Motor neuron (in vitro differentiated cells): ENCODE measurements around the gene PDE6G. TPM values are rescaled to one million over a fixed set of nuclear protein-coding genes. Genes with fewer than 3 reads are reported as not detected.

Source experiments
- ATAC-seq, 8 experiments: fragments of 200-7000 bp; cut with Tn5 transposase; replicated peaks in 6 of 8; 2 replicates each; pipeline ENCODE4 v1.8.0; 2021; ENCODE audit warnings: mild to moderate bottlenecking in 8 of 8, moderate library complexity in 8 of 8
- H3K27ac ChIP-seq, 2 donors: fragments of 250-450 bp; sonication (Bioruptor Pico); 2 replicates each; pipeline ENCODE4 v1.9.0; 2021; ENCODE audit warnings: antibody characterized with exemption in 2 of 2, mild to moderate bottlenecking in 2 of 2, moderate library complexity in 1 of 2
- H3K4me1 ChIP-seq, 2 donors: fragments of 250-450 bp; sonication (Bioruptor Pico); replicated peaks in 1 of 2; 2 replicates each; pipeline ENCODE4 v1.6.1; 2021; ENCODE audit warnings: antibody characterized with exemption in 2 of 2, mild to moderate bottlenecking in 2 of 2, moderate library complexity in 1 of 2
- H3K4me3 ChIP-seq, 5 donors: fragments of 250-450 bp; sonication (Bioruptor Pico); 2 replicates each; pipeline ENCODE4 v1.9.0; 2021; ENCODE audit warnings: antibody characterized with exemption in 5 of 5, mild to moderate bottlenecking in 5 of 5, moderate library complexity in 4 of 5
- WGBS, 10 experiments: fragments of 450-650 bp; shearing (Covaris generic); methylation state at CpG; one replicate each; pipeline ENCODE4 v1.0.0; 2022; 5-methylcytosine and 5-hydroxymethylcytosine counted together
- in situ Hi-C, 9 experiments: fragments of 400-800 bp; cut with MboI; loops; one replicate each; pipeline ENCODE4 v1.15.0; 2021; ENCODE audit warnings: low sequenced_read_pairs in 9 of 9, low pct_unique_long_range_greater_than_20kb in 2 of 9; ENCODE audit not compliant: unreplicated experiment in 9 of 9
- total RNA-seq, 8 experiments: library from RNA; unstranded; fragments of 300-600 nt; gene quantifications; 2 replicates each; pipeline versions ENCODE4 v1.2.3 to v1.2.4, GENCODE V29; 2022

Gene PDE6G
- total RNA-seq, 8 experiments from 2014 or later: 0.20 to 0.79 (median 0.55) TPM; not detected in 2

DNA sequence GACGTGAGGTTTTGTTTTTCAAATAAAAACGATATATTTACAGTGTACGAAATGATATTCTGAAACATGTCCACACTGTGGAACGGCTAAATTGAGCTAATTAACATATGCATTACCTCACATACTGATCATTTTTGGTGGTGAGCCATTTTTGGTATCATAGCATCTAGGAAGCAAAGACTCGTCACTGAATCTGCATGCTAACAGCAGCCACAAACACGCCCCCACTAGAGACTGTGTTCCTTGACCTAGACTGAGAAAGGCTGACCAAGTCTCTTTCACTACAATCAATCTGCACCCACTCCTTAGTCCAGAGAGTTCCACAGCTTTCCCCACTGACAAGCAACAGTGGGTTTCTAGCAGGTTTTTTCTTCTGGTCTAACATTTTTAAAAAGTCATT is 48.9 kb downstream of the PDE6G start:
- in situ Hi-C loops: no loop called here
- peak in 3 of 8 experiments; percentile 60 to 79 (median 73) for ATAC-seq
- H3K27ac ChIP-seq: no peak overlapping the region

DNA sequence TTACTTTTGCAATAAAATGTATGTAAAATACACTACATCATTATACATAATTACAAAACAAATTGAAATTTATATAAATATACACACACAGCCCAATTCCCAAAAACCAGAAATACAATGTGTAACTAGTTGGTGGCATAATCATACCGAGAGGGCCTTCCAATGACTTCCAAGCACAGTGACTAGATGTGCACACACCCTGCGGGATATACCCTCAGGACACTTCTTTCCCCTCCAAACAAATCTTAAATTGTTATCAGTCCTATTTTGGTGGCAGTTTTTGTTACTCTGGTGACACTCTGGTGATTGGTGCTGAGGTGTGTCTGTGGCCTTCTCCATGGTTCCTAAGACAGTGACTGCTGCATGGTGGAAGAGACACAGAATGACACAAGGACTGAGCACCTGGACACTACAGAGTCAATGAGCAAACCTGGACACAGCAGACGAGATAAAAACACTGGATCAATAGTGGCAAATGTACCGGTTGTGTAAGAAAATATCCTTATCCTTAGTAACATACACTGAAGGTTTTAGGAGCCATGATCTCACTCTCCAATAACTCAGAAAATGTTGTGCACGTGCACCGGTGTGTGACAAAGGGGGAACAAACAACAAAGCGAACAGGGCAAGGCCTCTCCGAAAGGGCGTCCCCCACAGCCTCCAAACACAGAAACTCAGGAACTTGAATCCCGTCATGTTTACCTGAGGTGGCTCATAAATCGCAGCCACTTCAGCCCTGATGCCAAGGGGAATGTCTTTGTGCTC is 52.3 kb downstream of the PDE6G start:
- WGBS, 10 experiments: 68 to 100% (median 94%) methylated on average over 1 to 8 of the region's 11 CpGs; no CpG with 5 or more reads in 2 of the 10 experiments
- ATAC-seq: no peak
- Histone ChIP-seq H3K4me3 (no peak overlapping the region), H3K4me1 (no peaks in the 10 kb centered on the region), H3K27ac (no peak overlapping the region)
- in situ Hi-C loops: no loop called here

More for the DNA sequence above, 48.9 kb downstream of the PDE6G start:
- H3K4me1 ChIP-seq: peaks cover 0 to 3% of the 10 kb centered on the region in 2 donors
- H3K4me3 ChIP-seq: no peak overlapping the region
- WGBS, 10 experiments: 8 to 100% (median 91%) methylated on average over 3 to 6 of the region's 6 CpGs; no CpG with 5 or more reads in 1 of the 10 experiments

DNA sequence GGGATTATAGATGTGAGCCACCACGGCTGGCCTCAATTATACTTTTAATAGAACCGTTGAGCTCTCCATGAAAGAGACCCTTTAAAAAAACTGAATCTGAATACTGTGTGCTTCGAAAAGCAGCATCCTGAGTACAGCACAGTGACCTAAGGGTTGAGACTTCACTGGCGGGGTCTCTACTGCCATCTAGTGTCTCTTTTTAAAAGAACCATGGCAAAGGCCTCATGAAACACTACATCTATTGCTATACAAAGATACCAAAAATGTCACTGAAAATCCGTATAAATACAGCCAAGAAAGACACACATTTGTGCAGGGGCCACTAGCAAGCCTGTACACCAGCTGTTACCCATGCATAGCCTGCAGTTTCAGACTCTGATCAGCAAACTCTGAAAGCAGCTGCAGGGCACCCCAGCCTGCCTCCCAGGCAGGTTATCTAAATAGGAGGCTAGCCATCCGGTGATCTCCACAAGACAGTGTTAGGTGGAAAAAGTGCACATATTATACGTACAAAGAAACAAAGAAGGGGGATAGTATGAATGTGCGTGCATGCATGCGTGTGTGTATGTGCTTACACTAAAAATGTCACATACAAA is 54.7 kb downstream of the PDE6G start:
- no peaks in the 10 kb centered on the region for H3K4me1 ChIP-seq
- ATAC-seq: peak; percentile 81 to 99 (median 94)
- in situ Hi-C loops: no loop called here
- H3K4me3 ChIP-seq: no peak overlapping the region
- 38 to 80% (median 54%) methylated on average over 1 to 9 of the region's 9 CpGs for WGBS, 10 experiments
- no peak overlapping the region for H3K27ac ChIP-seq

Other genes with a start within 250 kb of the PDE6G start
- 1,000 to 10,000 TPM; 2,076 to 6,877 (median 3,447) TPM for gene ACTG1, start 143.7 kb downstream of the PDE6G start, total RNA-seq
- gene FSCN2, start 128.2 kb downstream of the PDE6G start, total RNA-seq: 1 to 10 TPM in 4 of 8 experiments, under 1 TPM in 4; 0.36 to 3.0 (median 1.2) TPM
- 10 to 100 TPM; 13.9 to 34.9 (median 22.8) TPM for gene FAAP100, start 104.2 kb downstream of the PDE6G start, total RNA-seq
- gene NPLOC4, start 19.4 kb downstream of the PDE6G start, total RNA-seq: 10 to 100 TPM; 19.3 to 78.3 (median 41.8) TPM
- gene TSPAN10, start 19.3 kb downstream of the PDE6G start, total RNA-seq: 1 to 10 TPM in 3 of 8 experiments, under 1 TPM in 4, not detected in 1; 0.22 to 1.2 (median 1.00) TPM
- 10 to 100 TPM; 20.2 to 85.8 (median 33.6) TPM for gene OXLD1, start 10.1 kb upstream of the PDE6G start, total RNA-seq
- gene CCDC137, start 10.2 kb upstream of the PDE6G start, total RNA-seq: 10 to 100 TPM in 6 of 8 experiments, 1 to 10 TPM in 2; 9.1 to 34.6 (median 22.5) TPM
- gene ARL16, start 27.3 kb upstream of the PDE6G start, total RNA-seq: 10 to 100 TPM; 32.5 to 76.0 (median 48.4) TPM
- 10 to 100 TPM; 46.1 to 89.5 (median 62.4) TPM for gene HGS, start 27.5 kb upstream of the PDE6G start, total RNA-seq
- 100 to 1,000 TPM in 2 of 8 experiments, 10 to 100 TPM in 6; 17.0 to 155 (median 39.6) TPM for gene MRPL12, start 46.8 kb upstream of the PDE6G start, total RNA-seq
- gene SLC25A10, start 55.7 kb upstream of the PDE6G start, total RNA-seq: 10 to 100 TPM in 3 of 8 experiments, 1 to 10 TPM in 5; 2.4 to 24.9 (median 5.0) TPM
- gene GCGR, start 147.6 kb upstream of the PDE6G start, total RNA-seq: under 1 TPM in 4 of 8 experiments, not detected in 4; 0.14 to 0.66 (median 0.32) TPM
- gene MCRIP1, start 176.7 kb upstream of the PDE6G start, total RNA-seq: 100 to 1,000 TPM in 4 of 8 experiments, 10 to 100 TPM in 4; 18.1 to 139 (median 101) TPM
- gene PPP1R27, start 178.5 kb upstream of the PDE6G start, total RNA-seq: 1 to 10 TPM in 4 of 8 experiments, under 1 TPM in 3, not detected in 1; 0.73 to 1.3 (median 1.1) TPM
- 100 to 1,000 TPM; 116 to 461 (median 257) TPM for gene P4HB, start 204.0 kb upstream of the PDE6G start, total RNA-seq
- gene ARHGDIA, start 214.8 kb upstream of the PDE6G start, total RNA-seq: 100 to 1,000 TPM in 5 of 8 experiments, 10 to 100 TPM in 3; 44.7 to 276 (median 151) TPM
- 100 to 1,000 TPM in 3 of 8 experiments, 10 to 100 TPM in 5; 52.7 to 176 (median 78.1) TPM for gene ALYREF, start 235.0 kb upstream of the PDE6G start, total RNA-seq
- 100 to 1,000 TPM in 6 of 8 experiments, 10 to 100 TPM in 2; 80.4 to 181 (median 120) TPM for gene ANAPC11, start 235.2 kb upstream of the PDE6G start, total RNA-seq
- under 1 TPM in 7 of 8 experiments, not detected in 1; 0.15 to 0.92 (median 0.43) TPM for gene NPB, start 245.7 kb upstream of the PDE6G start, total RNA-seq